Posterior cingulate gyrus (tissue), 11 donors: ENCODE results near the gene OOSP4A.
A peak's percentile ranks its signal among the peaks of the same experiment; 100 is the strongest.

Experiments used
- DNase-seq, 10 donors: peaks; one replicate each; pipeline versions ENCODE4 v3.0.0 to v3.0.0-alpha.2; 2020 to 2021; ENCODE audit warnings: mixed read lengths in 3 of 10
- intact Hi-C: fragments of 100-400 bp; cut with DNase I; formaldehyde crosslinking; loops from one replicate; pipeline ENCODE4 v1.15.1; 2023

OOSP4A gene

DNA sequence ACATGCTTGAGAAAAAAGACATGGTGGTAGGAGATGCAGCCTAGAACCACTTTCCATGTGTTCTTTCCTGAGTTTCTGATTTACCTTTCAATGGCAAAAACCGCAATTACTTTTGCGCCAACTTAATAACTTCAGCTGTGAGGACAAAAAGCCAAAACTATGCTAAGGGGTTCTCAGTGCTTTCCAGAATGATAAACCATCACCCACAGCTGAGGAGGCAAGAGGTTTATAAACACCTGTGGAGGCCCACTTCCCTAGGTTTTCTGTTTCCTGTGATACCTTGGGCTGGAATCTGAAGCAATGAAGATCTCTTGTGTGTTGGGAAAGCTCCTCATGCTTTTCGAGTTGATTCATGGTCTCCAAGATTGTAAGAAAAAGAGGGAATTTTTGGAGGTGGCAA, at the start of gene OOSP4A:
TSS of gene OOSP4A (plus strand) at position 301 of the 400 bp plus-strand sequence. CDS start at position 301, 0 bp downstream.
- no peak for DNase-seq
- intact Hi-C loops = no loop called here

DNA sequence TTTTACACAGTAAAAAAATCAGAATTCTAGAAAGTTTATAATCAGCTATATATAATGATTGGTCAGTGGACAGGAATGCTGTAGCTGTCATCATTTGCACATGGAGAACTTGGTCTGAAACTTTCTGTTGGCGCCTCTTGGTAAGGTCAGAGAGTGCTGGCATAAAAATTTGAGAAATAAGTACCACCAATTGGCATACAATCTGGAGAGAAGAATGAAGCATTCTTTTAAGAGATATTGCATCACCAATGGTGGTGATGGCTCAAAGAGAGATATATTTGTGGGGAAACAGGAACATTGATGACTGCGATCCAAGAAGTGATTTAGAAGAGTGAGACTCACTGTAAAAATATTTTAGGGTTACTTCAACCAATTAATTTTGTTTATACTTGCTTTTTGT, 45.4 kb upstream of the OOSP4A start:
- intact Hi-C loops = no loop called here
- no peak for DNase-seq

GRCh38 chr11:59918987-59919589, 44.7 kb upstream of the OOSP4A start:
- intact Hi-C loops = no loop called here
- DNase-seq = no peak

GRCh38 chr11:59923813-59924212, 40.0 kb upstream of the OOSP4A start:
- intact Hi-C loops = no loop called here
- DNase-seq = no peak

GRCh38 chr11:59931688-59932087, 32.1 kb upstream of the OOSP4A start:
- intact Hi-C loops = no loop called here
- DNase-seq = no peak

- intact Hi-C loops = no loop called here
Observed at GRCh38 chr11:59938132-59938531, 25.7 kb upstream of the OOSP4A start, which contains the start of gene OOSP1. OOSP1 (plus strand) TSS chr11:59938432; CDS start chr11:59938455, 23 bp downstream.

GRCh38 chr11:59938718-59939117, 25.1 kb upstream of the OOSP4A start:
- intact Hi-C loops = no loop called here
- no peak for DNase-seq

More at GRCh38 chr11:59938132-59938531, 25.7 kb upstream of the OOSP4A start, which contains the start of gene OOSP1:
- DNase-seq = no peak

GRCh38 chr11:59939482-59939881, 24.4 kb upstream of the OOSP4A start:
- no peak for DNase-seq
- intact Hi-C loops = no loop called here

- intact Hi-C loops = no loop called here
- DNase-seq = no peak
Observed at GRCh38 chr11:59941091-59941490, 22.7 kb upstream of the OOSP4A start.

- intact Hi-C loops = no loop called here
- no peak for DNase-seq
Observed at GRCh38 chr11:59943997-59944714, 19.7 kb upstream of the OOSP4A start.

- no peak for DNase-seq
- intact Hi-C loops = no loop called here
Observed at GRCh38 chr11:59944720-59945119, 19.1 kb upstream of the OOSP4A start.

- intact Hi-C loops = no loop called here
- DNase-seq = no peak
Observed at GRCh38 chr11:59953463-59954218, 10.2 kb upstream of the OOSP4A start.

DNA sequence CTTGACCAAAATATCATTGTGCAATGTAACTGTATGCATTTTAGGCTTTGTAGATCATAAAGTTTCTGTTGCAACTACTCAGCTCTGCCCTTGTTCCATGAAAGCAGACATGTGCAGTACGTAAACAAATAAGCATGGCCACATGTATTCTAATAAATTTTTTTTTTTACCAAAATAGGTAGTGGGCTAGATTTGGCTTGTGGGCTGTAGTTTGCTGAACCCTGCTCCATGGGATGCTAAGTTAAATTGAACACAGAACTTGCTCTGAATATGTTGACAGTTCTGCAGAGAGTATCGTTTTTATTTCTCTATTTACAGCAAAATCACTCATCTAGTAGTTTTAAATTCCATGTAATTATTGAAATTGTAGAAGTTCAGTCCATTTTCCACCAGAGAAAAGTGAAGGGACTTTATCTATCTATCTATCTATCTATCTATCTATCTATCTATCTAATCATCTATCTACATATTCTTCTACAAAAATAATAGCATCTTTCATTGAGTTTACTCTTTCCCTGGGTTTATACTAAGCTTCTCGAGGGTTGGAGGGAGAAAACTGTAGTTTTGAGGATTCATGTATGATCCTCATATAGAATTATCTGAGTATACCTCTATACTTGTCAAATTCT, 9.5 kb upstream of the OOSP4A start:
- no peak for DNase-seq
- intact Hi-C loops = no loop called here

DNA sequence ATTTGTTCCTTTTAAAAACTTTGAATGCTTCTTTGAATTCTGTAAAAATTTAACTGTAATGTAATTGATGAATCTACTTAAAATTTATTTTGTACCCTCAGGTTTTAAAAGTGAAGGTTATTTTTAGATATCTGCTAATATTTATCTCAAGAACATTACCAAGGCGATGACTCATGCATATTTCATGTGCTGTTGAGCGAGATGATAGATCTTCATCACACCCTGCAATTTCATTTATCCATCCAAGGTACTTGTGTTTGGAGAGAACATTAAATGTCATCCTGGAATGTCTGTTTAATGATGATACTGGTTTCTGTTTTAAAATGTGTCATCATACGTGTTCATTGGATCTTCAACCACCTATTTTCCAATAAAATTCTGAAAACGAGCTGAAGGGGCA, 6.7 kb upstream of the OOSP4A start:
- DNase-seq = no peak
- intact Hi-C loops = no loop called here

- intact Hi-C loops = no loop called here
- DNase-seq = no peak
Observed at GRCh38 chr11:59960502-59961381, 3.1 kb upstream of the OOSP4A start.

DNA sequence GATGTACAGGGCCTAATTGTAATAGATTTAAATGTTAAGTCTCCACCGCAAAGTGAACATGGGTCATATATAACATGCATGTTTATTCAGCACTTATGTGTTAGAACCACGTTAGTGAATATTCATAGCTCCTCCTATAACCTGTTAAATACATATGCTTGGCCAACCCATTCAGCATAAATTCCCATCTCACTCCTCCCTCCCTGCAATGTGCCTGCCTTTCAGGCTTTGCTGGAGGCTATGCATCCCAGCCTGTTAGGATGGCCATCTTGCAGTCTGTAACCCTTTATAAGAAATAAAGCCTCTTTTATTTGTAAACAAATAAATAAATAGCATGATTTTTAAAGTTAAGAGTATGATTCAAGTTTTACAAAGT, 1.7 kb upstream of the OOSP4A start:
- intact Hi-C loops = no loop called here
- no peak for DNase-seq

- intact Hi-C loops = no loop called here
- no peak for DNase-seq
Observed at GRCh38 chr11:59965424-59965823, 1.6 kb downstream of the OOSP4A start.

DNA sequence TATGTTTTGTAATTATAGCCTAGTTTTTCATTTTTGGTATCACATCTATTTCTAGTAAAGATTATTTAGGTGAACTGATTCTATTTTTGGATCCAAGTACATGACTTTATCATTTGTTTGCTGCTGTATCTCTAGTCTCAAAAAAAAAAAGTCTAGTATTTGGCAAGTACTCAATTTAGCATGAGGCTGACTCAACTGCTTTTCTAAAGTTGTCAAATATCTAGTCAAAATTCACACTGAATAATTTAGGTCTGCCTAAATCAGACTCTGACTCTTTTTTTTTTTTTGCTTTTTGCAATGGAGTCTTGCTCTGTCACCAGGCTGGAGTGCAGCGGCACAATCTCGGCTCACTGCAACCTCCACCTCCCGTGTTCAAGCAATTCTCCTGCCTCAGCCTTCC, 2.4 kb downstream of the OOSP4A start:
- intact Hi-C loops = no loop called here
- DNase-seq = peak in 1 of 10 donors; percentile 77

DNA sequence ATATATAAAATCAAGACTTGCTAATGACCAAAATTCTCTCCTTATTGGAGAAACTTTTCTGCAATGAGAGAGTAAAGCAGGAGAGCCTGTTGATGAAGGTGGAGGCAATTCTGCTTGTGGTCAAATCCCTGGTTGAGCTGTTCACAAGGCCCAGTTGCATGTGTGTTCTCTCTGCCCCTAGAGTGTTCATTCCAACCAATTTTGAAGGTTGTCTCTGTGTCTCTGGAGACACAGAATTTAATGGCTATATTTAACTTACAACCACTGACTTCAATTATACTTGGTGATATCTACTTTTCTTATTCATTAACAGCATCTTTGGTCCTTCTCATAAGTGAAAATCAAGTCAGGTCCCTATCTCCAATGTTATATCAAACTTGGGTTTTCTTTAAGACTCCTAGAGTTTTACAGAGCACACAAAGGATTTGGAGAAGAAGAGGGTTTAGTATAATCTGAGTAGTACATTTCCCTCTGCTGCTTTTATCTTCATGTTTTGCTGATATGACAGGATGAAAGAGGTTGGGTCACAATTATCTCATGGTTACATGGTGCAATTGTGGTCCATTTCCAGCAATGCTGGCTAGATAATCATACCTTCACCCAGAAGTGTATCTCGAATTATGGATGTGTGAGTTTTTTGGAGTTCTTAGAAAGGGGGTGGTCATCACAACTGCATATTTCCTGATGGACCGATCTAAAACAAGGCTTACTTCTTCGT, 4.0 kb downstream of the OOSP4A start:
- DNase-seq = no peak
- intact Hi-C loops = no loop called here
